ENCODE measurements around the gene BRIX1.

BRIX1 gene

GRCh38 chr5:34891981-34892380 lies 23.5 kb upstream of the BRIX1 start:
- 93 to 100% methylated on average over 2 to 5 of the region's 5 CpGs for WGBS, 2 experiments (ENCODE audit: insufficient coverage in 2 of 2)
- no peaks in the 10 kb centered on the region for H3K4me1 ChIP-seq (ENCODE audit: control insufficient read depth, insufficient read depth, low read length, poor library complexity, severe bottlenecking)
- no peaks in the 10 kb centered on the region for H3K9me3 ChIP-seq (ENCODE audit: control insufficient read depth, low read length)
- H3K36me3 ChIP-seq (ENCODE audit: control insufficient read depth, insufficient read depth, low read length) = no peaks in the 10 kb centered on the region
- no peak overlapping the region for H3K27ac ChIP-seq (ENCODE audit: low read depth, low read length, severe bottlenecking)
- H3K4me3 ChIP-seq (ENCODE audit: extremely low read depth, insufficient read depth, low read length, poor library complexity, severe bottlenecking) = no peak overlapping the region

GRCh38 chr5:34892414-34892813 lies 23.1 kb upstream of the BRIX1 start:
- no peak overlapping the region for H3K4me3 ChIP-seq (ENCODE audit: extremely low read depth, insufficient read depth, low read length, poor library complexity, severe bottlenecking)
- H3K9me3 ChIP-seq (ENCODE audit: control insufficient read depth, low read length) = no peaks in the 10 kb centered on the region
- WGBS, 2 experiments (ENCODE audit: insufficient coverage in 2 of 2) = 94 to 98% methylated on average over 6 of the region's 6 CpGs
- H3K4me1 ChIP-seq (ENCODE audit: control insufficient read depth, insufficient read depth, low read length, poor library complexity, severe bottlenecking) = no peaks in the 10 kb centered on the region
- H3K36me3 ChIP-seq (ENCODE audit: control insufficient read depth, insufficient read depth, low read length) = no peaks in the 10 kb centered on the region
- no peak overlapping the region for H3K27ac ChIP-seq (ENCODE audit: low read depth, low read length, severe bottlenecking)

GRCh38 chr5:34894716-34895115 lies 20.8 kb upstream of the BRIX1 start:
- Histone ChIP-seq H3K9me3 (ENCODE audit: control insufficient read depth, low read length) (no peaks in the 10 kb centered on the region), H3K4me3 (ENCODE audit: extremely low read depth, insufficient read depth, low read length, poor library complexity, severe bottlenecking) (no peak overlapping the region), H3K27ac (ENCODE audit: low read depth, low read length, severe bottlenecking) (no peak overlapping the region), H3K4me1 (ENCODE audit: control insufficient read depth, insufficient read depth, low read length, poor library complexity, severe bottlenecking) (no peaks in the 10 kb centered on the region), H3K36me3 (ENCODE audit: control insufficient read depth, insufficient read depth, low read length) (no peaks in the 10 kb centered on the region)
- no CpG with 5 or more reads among the region's 1 CpG for WGBS, 2 experiments (ENCODE audit: insufficient coverage in 2 of 2)

GRCh38 chr5:34895641-34896419 lies 19.7 kb upstream of the BRIX1 start:
- no peaks in the 10 kb centered on the region for H3K36me3 ChIP-seq (ENCODE audit: control insufficient read depth, insufficient read depth, low read length)
- H3K9me3 ChIP-seq (ENCODE audit: control insufficient read depth, low read length) = no peaks in the 10 kb centered on the region
- H3K4me3 ChIP-seq (ENCODE audit: extremely low read depth, insufficient read depth, low read length, poor library complexity, severe bottlenecking) = no peak overlapping the region
- 77 to 100% methylated on average over 2 of the region's 2 CpGs for WGBS, 2 experiments (ENCODE audit: insufficient coverage in 2 of 2)
- no peak overlapping the region for H3K27ac ChIP-seq (ENCODE audit: low read depth, low read length, severe bottlenecking)
- no peaks in the 10 kb centered on the region for H3K4me1 ChIP-seq (ENCODE audit: control insufficient read depth, insufficient read depth, low read length, poor library complexity, severe bottlenecking)

- no peak overlapping the region for H3K27ac ChIP-seq (ENCODE audit: low read depth, low read length, severe bottlenecking)
- H3K4me1 ChIP-seq (ENCODE audit: control insufficient read depth, insufficient read depth, low read length, poor library complexity, severe bottlenecking) = no peaks in the 10 kb centered on the region
- H3K4me3 ChIP-seq (ENCODE audit: extremely low read depth, insufficient read depth, low read length, poor library complexity, severe bottlenecking) = no peak overlapping the region
- H3K36me3 ChIP-seq (ENCODE audit: control insufficient read depth, insufficient read depth, low read length) = no peaks in the 10 kb centered on the region
- H3K9me3 ChIP-seq (ENCODE audit: control insufficient read depth, low read length) = no peaks in the 10 kb centered on the region
Measured at GRCh38 chr5:34897646-34898045, 17.9 kb upstream of the BRIX1 start.

GRCh38 chr5:34898258-34898895 lies 17.1 kb upstream of the BRIX1 start:
- Histone ChIP-seq H3K9me3 (ENCODE audit: control insufficient read depth, low read length) (no peaks in the 10 kb centered on the region), H3K4me3 (ENCODE audit: extremely low read depth, insufficient read depth, low read length, poor library complexity, severe bottlenecking) (no peak overlapping the region), H3K36me3 (ENCODE audit: control insufficient read depth, insufficient read depth, low read length) (no peaks in the 10 kb centered on the region), H3K4me1 (ENCODE audit: control insufficient read depth, insufficient read depth, low read length, poor library complexity, severe bottlenecking) (no peaks in the 10 kb centered on the region), H3K27ac (ENCODE audit: low read depth, low read length, severe bottlenecking) (no peak overlapping the region)
- WGBS, 2 experiments (ENCODE audit: insufficient coverage in 2 of 2) = 0% methylated on average over 2 of the region's 3 CpGs

GRCh38 chr5:34899066-34899465 lies 16.4 kb upstream of the BRIX1 start:
- Histone ChIP-seq H3K4me1 (ENCODE audit: control insufficient read depth, insufficient read depth, low read length, poor library complexity, severe bottlenecking) (no peaks in the 10 kb centered on the region), H3K27ac (ENCODE audit: low read depth, low read length, severe bottlenecking) (no peak overlapping the region), H3K4me3 (ENCODE audit: extremely low read depth, insufficient read depth, low read length, poor library complexity, severe bottlenecking) (no peak overlapping the region), H3K9me3 (ENCODE audit: control insufficient read depth, low read length) (no peaks in the 10 kb centered on the region), H3K36me3 (ENCODE audit: control insufficient read depth, insufficient read depth, low read length) (no peaks in the 10 kb centered on the region)
- 61 to 87% methylated on average over 2 of the region's 2 CpGs for WGBS, 2 experiments (ENCODE audit: insufficient coverage in 2 of 2)

- Histone ChIP-seq H3K36me3 (ENCODE audit: control insufficient read depth, insufficient read depth, low read length) (peaks cover 11% of the 10 kb centered on the region), H3K9me3 (ENCODE audit: control insufficient read depth, low read length) (no peaks in the 10 kb centered on the region), H3K27ac (ENCODE audit: low read depth, low read length, severe bottlenecking) (no peak overlapping the region), H3K4me1 (ENCODE audit: control insufficient read depth, insufficient read depth, low read length, poor library complexity, severe bottlenecking) (no peaks in the 10 kb centered on the region), H3K4me3 (ENCODE audit: extremely low read depth, insufficient read depth, low read length, poor library complexity, severe bottlenecking) (no peak overlapping the region)
- WGBS, 2 experiments (ENCODE audit: insufficient coverage in 2 of 2) = 76 to 87% methylated on average over 2 to 5 of the region's 6 CpGs
Measured at GRCh38 chr5:34900652-34901051, 14.9 kb upstream of the BRIX1 start.

- Histone ChIP-seq H3K9me3 (ENCODE audit: control insufficient read depth, low read length) (no peaks in the 10 kb centered on the region), H3K4me1 (ENCODE audit: control insufficient read depth, insufficient read depth, low read length, poor library complexity, severe bottlenecking) (no peaks in the 10 kb centered on the region), H3K27ac (ENCODE audit: low read depth, low read length, severe bottlenecking) (no peak overlapping the region), H3K36me3 (ENCODE audit: control insufficient read depth, insufficient read depth, low read length) (peaks cover 23% of the 10 kb centered on the region), H3K4me3 (ENCODE audit: extremely low read depth, insufficient read depth, low read length, poor library complexity, severe bottlenecking) (no peak overlapping the region)
- WGBS, 2 experiments (ENCODE audit: insufficient coverage in 2 of 2) = no CpG with 5 or more reads among the region's 1 CpG
Measured at GRCh38 chr5:34903260-34903659, 12.3 kb upstream of the BRIX1 start.

GRCh38 chr5:34905564-34905963 lies 9.9 kb upstream of the BRIX1 start:
- H3K4me3 ChIP-seq (ENCODE audit: extremely low read depth, insufficient read depth, low read length, poor library complexity, severe bottlenecking) = no peak overlapping the region
- H3K9me3 ChIP-seq (ENCODE audit: control insufficient read depth, low read length) = no peaks in the 10 kb centered on the region
- H3K27ac ChIP-seq (ENCODE audit: low read depth, low read length, severe bottlenecking) = no peak overlapping the region
- peaks cover 43% of the 10 kb centered on the region for H3K36me3 ChIP-seq (ENCODE audit: control insufficient read depth, insufficient read depth, low read length)
- H3K4me1 ChIP-seq (ENCODE audit: control insufficient read depth, insufficient read depth, low read length, poor library complexity, severe bottlenecking) = no peaks in the 10 kb centered on the region
- WGBS, 2 experiments (ENCODE audit: insufficient coverage in 2 of 2) = no CpG with 5 or more reads among the region's 2 CpGs

GRCh38 chr5:34913072-34913471 lies 2.4 kb upstream of the BRIX1 start:
- H3K4me1 ChIP-seq (ENCODE audit: control insufficient read depth, insufficient read depth, low read length, poor library complexity, severe bottlenecking) = peaks cover 7% of the 10 kb centered on the region
- WGBS, 2 experiments (ENCODE audit: insufficient coverage in 2 of 2) = 100% methylated on average over 1 of the region's 2 CpGs; no CpG with 5 or more reads in 1 of the 2 experiments
- H3K36me3 ChIP-seq (ENCODE audit: control insufficient read depth, insufficient read depth, low read length) = peaks cover 44% of the 10 kb centered on the region
- no peak overlapping the region for H3K27ac ChIP-seq (ENCODE audit: low read depth, low read length, severe bottlenecking)
- no peak overlapping the region for H3K4me3 ChIP-seq (ENCODE audit: extremely low read depth, insufficient read depth, low read length, poor library complexity, severe bottlenecking)
- no peaks in the 10 kb centered on the region for H3K9me3 ChIP-seq (ENCODE audit: control insufficient read depth, low read length)

All from mesodermal cell (in vitro differentiated cells).